Neural cell (in vitro differentiated cells): ENCODE results near the gene LARGE1. TPM values are rescaled to one million over a fixed set of nuclear protein-coding genes. Genes with fewer than 3 reads are reported as not detected.

Experiments
- H2AFZ ChIP-seq: fragments of 200-600, 300-800 bp; sonication (generic), shearing (Covaris generic); 2 replicates; pipeline ENCODE4 v1.6.0; 2014; ENCODE audit warnings: low read depth, mild to moderate bottlenecking, antibody characterized with exemption, low read length, moderate library complexity
- H3F3A ChIP-seq: fragments of 200-600 bp; shearing (Covaris generic); 2 replicates; pipeline ENCODE4 v1.6.1; 2016; ENCODE audit warnings: mild to moderate bottlenecking, moderate library complexity, mixed read lengths, antibody characterized with exemption, low read length; ENCODE audit not compliant: insufficient read depth, poor library complexity, severe bottlenecking
- H3K27ac ChIP-seq: fragments of 200-600, 300-800 bp; sonication (generic), shearing (Covaris generic); 2 replicates; pipeline ENCODE4 v1.5.1; 2014; ENCODE audit warnings: mild to moderate bottlenecking, low read length, moderate library complexity
- H3K27me3 ChIP-seq: fragments of 300-800, 200-600 bp; sonication (generic), shearing (Covaris generic); 2 replicates; pipeline ENCODE4 v1.6.0; 2014; ENCODE audit warnings: mild to moderate bottlenecking, low read depth, low read length, moderate library complexity; ENCODE audit not compliant: insufficient read depth
- H3K36me3 ChIP-seq: fragments of 300-800, 200-600 bp; sonication (generic), shearing (Covaris generic); 2 replicates; pipeline ENCODE4 v1.5.1; 2014; ENCODE audit warnings: mild to moderate bottlenecking, antibody characterized with exemption, low read length, moderate library complexity; ENCODE audit not compliant: insufficient read depth
- H3K4me2 ChIP-seq: fragments of 300-800, 200-600 bp; sonication (generic), shearing (Covaris generic); 2 replicates; pipeline ENCODE4 v1.6.0; 2014; ENCODE audit warnings: mild to moderate bottlenecking, low read length
- H3K4me3 ChIP-seq: fragments of 300-800, 200-600 bp; sonication (generic), shearing (Covaris generic); 2 replicates; pipeline ENCODE4 v1.5.1; 2014; ENCODE audit warnings: mild to moderate bottlenecking, low read length, moderate library complexity
- H3K79me2 ChIP-seq: fragments of 200-600 bp; shearing (Covaris generic); replicated peaks from 2 replicates; pipeline ENCODE4 v1.6.0; 2014; ENCODE audit warnings: mild to moderate bottlenecking, low read length, moderate library complexity; ENCODE audit not compliant: insufficient read depth
- H3K9ac ChIP-seq: fragments of 300-800, 200-600 bp; sonication (generic), shearing (Covaris generic); 2 replicates; pipeline ENCODE4 v1.6.1; 2016; ENCODE audit warnings: mild to moderate bottlenecking, low read length, mixed read lengths
- H3K9me2 ChIP-seq: fragments of 200-600 bp; shearing (Covaris generic); 2 replicates; pipeline ENCODE4 v1.6.1; 2016; ENCODE audit warnings: mild to moderate bottlenecking, low read length, mixed read lengths; ENCODE audit not compliant: insufficient read depth
- H3K9me3 ChIP-seq: fragments of 200-600, 300-800 bp; sonication (generic), shearing (Covaris generic); 2 replicates; pipeline ENCODE4 v1.6.1; 2016; ENCODE audit warnings: mild to moderate bottlenecking, mixed run types, low read length, moderate library complexity, mixed read lengths
- H4K20me1 ChIP-seq: fragments of 200-600 bp; shearing (Covaris generic); 2 replicates; pipeline ENCODE4 v1.6.1; 2016; ENCODE audit warnings: mild to moderate bottlenecking, mixed run types; ENCODE audit not compliant: insufficient read depth
- EP300 ChIP-seq: fragments of 450-650 bp; conservative IDR thresholded peaks from 2 replicates; pipeline ENCODE4 v1.6.1; 2014; ENCODE audit warnings: antibody characterized with exemption, mild to moderate bottlenecking, moderate library complexity; ENCODE audit not compliant: poor library complexity, severe bottlenecking
- EZH2 ChIP-seq: fragments of 200-600, 300-800 bp; shearing (Covaris generic), sonication (generic); IDR thresholded peaks from 2 replicates; pipeline ENCODE4 v1.6.1; 2014; ENCODE audit warnings: antibody characterized with exemption, low read length, borderline replicate concordance, mild to moderate bottlenecking; ENCODE audit not compliant: insufficient read depth, poor library complexity, severe bottlenecking
- MXI1 ChIP-seq: fragments of 450-650 bp; conservative IDR thresholded peaks from 2 replicates; pipeline ENCODE4 v1.6.1; 2014; ENCODE audit warnings: antibody characterized with exemption, mild to moderate bottlenecking; ENCODE audit not compliant: poor library complexity, severe bottlenecking
- POLR2AphosphoS5 ChIP-seq: IDR thresholded peaks from 2 replicates; pipeline ENCODE4 v1.6.1; 2012
- RAD21 ChIP-seq: fragments of 450-650 bp; conservative IDR thresholded peaks from 2 replicates; pipeline ENCODE4 v1.6.1; 2014; ENCODE audit warnings: antibody characterized with exemption, mild to moderate bottlenecking, moderate library complexity
- SMC3 ChIP-seq: fragments of 450-650 bp; conservative IDR thresholded peaks from 2 replicates; pipeline ENCODE4 v1.6.1; 2014; ENCODE audit warnings: antibody characterized with exemption, mild to moderate bottlenecking, moderate library complexity; ENCODE audit not compliant: poor library complexity
- TAF1 ChIP-seq: IDR thresholded peaks from 2 replicates; pipeline ENCODE4 v1.6.1; 2012; ENCODE audit warnings: low read depth
- polyA plus RNA-seq: library from polyadenylated mRNA; depleted of rRNA; stranded (reverse); fragments of >200 nt; gene quantifications from 2 replicates; pipeline ENCODE4 v1.2.3, GENCODE V29; 2014
- TF ChIP-seq, protein P1 (sequence below): IDR thresholded peaks from 2 replicates; pipeline ENCODE4 v1.6.1; 2012; ENCODE audit warnings: borderline replicate concordance
- TF ChIP-seq, protein P2 (sequence below): fragments of 450-650 bp; IDR thresholded peaks from 2 replicates; pipeline ENCODE4 v1.5.1; 2014; ENCODE audit warnings: antibody characterized with exemption, mild to moderate bottlenecking, moderate library complexity; ENCODE audit not compliant: poor library complexity, severe bottlenecking

The LARGE1 gene
- polyA plus RNA-seq, 1 donor from 2014 or later = 27.5 TPM

DNA sequence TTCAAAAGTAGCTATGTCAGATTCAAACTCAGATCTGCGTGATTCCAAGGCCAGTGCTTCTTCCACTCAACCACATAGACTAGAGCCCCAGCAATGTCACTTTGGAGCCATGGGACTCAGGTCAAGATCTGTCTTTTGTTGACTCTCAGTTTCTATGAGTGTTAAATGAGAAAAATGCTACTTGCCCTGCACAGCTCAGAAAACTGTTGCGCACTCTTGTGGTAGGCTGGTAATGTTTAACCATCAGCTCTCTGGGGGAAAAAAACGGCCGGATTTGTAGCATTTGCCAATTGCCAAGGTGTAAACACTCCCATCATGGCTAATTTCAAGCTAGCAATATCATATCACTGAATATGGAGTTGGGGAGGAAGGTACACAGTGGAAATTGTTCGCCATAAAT is 534.0 kb downstream of the LARGE1 start:
- Histone ChIP-seq H4K20me1 (no peaks in the 10 kb centered on the region), H3K9me3 (no peaks in the 10 kb centered on the region), H3K27me3 (no peaks in the 10 kb centered on the region), H3K36me3 (no peaks in the 10 kb centered on the region), H2AFZ (no peak overlapping the region), H3K27ac (no peak overlapping the region), H3K79me2 (no peaks in the 10 kb centered on the region), H3K4me3 (no peak overlapping the region), H3K9ac (no peak overlapping the region), H3K9me2 (no peaks in the 10 kb centered on the region), H3K4me2 (no peak overlapping the region), H3F3A (no peaks in the 10 kb centered on the region)
- TF ChIP-seq RAD21 (no peak), EP300 (no peak), TAF1 (no peak), MXI1 (no peak), SMC3 (no peak), POLR2AphosphoS5 (no peak), EZH2 (no peak)
- TF ChIP-seq, protein P1, sequence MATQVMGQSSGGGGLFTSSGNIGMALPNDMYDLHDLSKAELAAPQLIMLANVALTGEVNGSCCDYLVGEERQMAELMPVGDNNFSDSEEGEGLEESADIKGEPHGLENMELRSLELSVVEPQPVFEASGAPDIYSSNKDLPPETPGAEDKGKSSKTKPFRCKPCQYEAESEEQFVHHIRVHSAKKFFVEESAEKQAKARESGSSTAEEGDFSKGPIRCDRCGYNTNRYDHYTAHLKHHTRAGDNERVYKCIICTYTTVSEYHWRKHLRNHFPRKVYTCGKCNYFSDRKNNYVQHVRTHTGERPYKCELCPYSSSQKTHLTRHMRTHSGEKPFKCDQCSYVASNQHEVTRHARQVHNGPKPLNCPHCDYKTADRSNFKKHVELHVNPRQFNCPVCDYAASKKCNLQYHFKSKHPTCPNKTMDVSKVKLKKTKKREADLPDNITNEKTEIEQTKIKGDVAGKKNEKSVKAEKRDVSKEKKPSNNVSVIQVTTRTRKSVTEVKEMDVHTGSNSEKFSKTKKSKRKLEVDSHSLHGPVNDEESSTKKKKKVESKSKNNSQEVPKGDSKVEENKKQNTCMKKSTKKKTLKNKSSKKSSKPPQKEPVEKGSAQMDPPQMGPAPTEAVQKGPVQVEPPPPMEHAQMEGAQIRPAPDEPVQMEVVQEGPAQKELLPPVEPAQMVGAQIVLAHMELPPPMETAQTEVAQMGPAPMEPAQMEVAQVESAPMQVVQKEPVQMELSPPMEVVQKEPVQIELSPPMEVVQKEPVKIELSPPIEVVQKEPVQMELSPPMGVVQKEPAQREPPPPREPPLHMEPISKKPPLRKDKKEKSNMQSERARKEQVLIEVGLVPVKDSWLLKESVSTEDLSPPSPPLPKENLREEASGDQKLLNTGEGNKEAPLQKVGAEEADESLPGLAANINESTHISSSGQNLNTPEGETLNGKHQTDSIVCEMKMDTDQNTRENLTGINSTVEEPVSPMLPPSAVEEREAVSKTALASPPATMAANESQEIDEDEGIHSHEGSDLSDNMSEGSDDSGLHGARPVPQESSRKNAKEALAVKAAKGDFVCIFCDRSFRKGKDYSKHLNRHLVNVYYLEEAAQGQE = no peak
- TF ChIP-seq, protein P2, sequence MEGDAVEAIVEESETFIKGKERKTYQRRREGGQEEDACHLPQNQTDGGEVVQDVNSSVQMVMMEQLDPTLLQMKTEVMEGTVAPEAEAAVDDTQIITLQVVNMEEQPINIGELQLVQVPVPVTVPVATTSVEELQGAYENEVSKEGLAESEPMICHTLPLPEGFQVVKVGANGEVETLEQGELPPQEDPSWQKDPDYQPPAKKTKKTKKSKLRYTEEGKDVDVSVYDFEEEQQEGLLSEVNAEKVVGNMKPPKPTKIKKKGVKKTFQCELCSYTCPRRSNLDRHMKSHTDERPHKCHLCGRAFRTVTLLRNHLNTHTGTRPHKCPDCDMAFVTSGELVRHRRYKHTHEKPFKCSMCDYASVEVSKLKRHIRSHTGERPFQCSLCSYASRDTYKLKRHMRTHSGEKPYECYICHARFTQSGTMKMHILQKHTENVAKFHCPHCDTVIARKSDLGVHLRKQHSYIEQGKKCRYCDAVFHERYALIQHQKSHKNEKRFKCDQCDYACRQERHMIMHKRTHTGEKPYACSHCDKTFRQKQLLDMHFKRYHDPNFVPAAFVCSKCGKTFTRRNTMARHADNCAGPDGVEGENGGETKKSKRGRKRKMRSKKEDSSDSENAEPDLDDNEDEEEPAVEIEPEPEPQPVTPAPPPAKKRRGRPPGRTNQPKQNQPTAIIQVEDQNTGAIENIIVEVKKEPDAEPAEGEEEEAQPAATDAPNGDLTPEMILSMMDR = no peak

DNA sequence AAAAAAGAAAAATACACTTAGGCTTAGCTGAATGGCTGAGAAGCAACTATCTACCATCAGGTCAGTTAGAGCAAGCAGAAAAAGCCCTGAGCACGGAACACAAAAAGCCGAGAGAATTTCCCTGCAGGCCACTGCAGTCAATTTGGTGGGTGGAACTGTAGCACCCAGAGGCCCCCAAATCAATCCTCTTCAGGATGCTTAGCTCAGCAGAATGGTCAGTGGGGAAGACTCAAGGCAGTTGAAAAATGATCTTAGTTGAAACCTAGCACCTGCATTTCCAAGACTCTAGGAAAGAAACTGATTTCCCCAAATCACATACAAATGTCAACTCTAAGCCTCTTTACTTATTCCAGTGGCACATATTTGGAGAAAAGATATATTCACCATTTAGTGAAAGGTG is 534.7 kb downstream of the LARGE1 start:
- H3K27ac ChIP-seq = no peak overlapping the region
- H3K4me2 ChIP-seq = no peak overlapping the region
- H3K9me2 ChIP-seq = no peaks in the 10 kb centered on the region
- no peak overlapping the region for H3K9ac ChIP-seq
- no peak overlapping the region for H2AFZ ChIP-seq
- no peaks in the 10 kb centered on the region for H3K9me3 ChIP-seq
- H3K4me3 ChIP-seq = no peak overlapping the region
- no peaks in the 10 kb centered on the region for H3K36me3 ChIP-seq
- TF ChIP-seq POLR2AphosphoS5 = no peak
- TF ChIP-seq TAF1 = no peak
- TF ChIP-seq, protein P2 = no peak
- TF ChIP-seq MXI1 = no peak
- no peak for TF ChIP-seq EP300
- no peaks in the 10 kb centered on the region for H3K79me2 ChIP-seq
- H4K20me1 ChIP-seq = no peaks in the 10 kb centered on the region
- no peaks in the 10 kb centered on the region for H3K27me3 ChIP-seq
- H3F3A ChIP-seq = no peaks in the 10 kb centered on the region
